ENCODE results near the gene UNC45B. TPM values are rescaled to one million over a fixed set of nuclear protein-coding genes. Genes with fewer than 3 reads are reported as not detected.

Gene UNC45B, protein sequence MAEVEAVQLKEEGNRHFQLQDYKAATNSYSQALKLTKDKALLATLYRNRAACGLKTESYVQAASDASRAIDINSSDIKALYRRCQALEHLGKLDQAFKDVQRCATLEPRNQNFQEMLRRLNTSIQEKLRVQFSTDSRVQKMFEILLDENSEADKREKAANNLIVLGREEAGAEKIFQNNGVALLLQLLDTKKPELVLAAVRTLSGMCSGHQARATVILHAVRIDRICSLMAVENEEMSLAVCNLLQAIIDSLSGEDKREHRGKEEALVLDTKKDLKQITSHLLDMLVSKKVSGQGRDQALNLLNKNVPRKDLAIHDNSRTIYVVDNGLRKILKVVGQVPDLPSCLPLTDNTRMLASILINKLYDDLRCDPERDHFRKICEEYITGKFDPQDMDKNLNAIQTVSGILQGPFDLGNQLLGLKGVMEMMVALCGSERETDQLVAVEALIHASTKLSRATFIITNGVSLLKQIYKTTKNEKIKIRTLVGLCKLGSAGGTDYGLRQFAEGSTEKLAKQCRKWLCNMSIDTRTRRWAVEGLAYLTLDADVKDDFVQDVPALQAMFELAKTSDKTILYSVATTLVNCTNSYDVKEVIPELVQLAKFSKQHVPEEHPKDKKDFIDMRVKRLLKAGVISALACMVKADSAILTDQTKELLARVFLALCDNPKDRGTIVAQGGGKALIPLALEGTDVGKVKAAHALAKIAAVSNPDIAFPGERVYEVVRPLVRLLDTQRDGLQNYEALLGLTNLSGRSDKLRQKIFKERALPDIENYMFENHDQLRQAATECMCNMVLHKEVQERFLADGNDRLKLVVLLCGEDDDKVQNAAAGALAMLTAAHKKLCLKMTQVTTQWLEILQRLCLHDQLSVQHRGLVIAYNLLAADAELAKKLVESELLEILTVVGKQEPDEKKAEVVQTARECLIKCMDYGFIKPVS
- 1 to 10 TPM in 2 of 3 donors, under 1 TPM in 1; 0.78 to 1.4 (median 1.2) TPM for total RNA-seq
- total RNA-seq (2013): 0.90 TPM

DNA sequence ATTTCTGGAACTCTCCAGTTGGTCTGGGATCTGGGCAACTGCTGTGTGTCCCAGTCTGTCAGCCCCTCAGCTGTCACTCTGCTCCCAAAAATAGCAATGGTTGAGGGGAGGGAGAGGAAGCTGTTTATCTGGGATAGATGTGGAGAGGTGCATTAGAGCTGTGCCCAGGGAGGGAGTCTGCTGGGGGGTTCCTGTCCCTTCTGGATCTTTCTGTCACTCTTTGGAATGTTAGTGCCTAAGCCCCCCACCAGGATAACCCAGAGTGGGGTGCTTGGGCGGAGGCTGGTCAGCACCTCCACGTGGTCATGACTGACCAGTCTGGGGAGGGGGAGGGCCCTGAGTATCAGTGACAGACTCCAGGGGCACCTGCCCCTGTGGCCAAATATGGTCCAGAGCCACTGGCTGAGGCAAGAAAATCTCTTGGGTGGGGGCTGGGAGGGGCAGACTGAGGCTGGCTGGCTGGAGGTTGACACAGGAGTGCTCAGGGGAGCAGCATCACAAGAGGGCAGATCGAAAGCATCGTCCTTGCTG lies at the start of gene UNC45B:
UNC45B (plus strand) TSS at position 443 of the 531 bp plus-strand sequence. CDS start 447 bp downstream, outside the sequence.
- Mint-ChIP-seq H3K4me1 (peaks cover under 1 to 1% of the 10 kb centered on the region in 2 donors), H3K36me3 (no peaks in the 10 kb centered on the region), H3K27me3 (ENCODE audit: low read depth in 2 of 2) (no peaks in the 10 kb centered on the region), H3K9me3 (no peaks in the 10 kb centered on the region), H3K27ac (no peak within 1 kb of the TSS), H3K4me3 (no peak within 1 kb of the TSS)
- H3K4me3 ChIP-seq (ENCODE audit: low read length): no peak within 1 kb of the TSS
- DNase-seq (no peak), ATAC-seq (no peak)
- 91% methylated on average over 4 of the region's 4 CpGs for WGBS (ENCODE audit: insufficient coverage)
- TF ChIP-seq, protein P1, sequence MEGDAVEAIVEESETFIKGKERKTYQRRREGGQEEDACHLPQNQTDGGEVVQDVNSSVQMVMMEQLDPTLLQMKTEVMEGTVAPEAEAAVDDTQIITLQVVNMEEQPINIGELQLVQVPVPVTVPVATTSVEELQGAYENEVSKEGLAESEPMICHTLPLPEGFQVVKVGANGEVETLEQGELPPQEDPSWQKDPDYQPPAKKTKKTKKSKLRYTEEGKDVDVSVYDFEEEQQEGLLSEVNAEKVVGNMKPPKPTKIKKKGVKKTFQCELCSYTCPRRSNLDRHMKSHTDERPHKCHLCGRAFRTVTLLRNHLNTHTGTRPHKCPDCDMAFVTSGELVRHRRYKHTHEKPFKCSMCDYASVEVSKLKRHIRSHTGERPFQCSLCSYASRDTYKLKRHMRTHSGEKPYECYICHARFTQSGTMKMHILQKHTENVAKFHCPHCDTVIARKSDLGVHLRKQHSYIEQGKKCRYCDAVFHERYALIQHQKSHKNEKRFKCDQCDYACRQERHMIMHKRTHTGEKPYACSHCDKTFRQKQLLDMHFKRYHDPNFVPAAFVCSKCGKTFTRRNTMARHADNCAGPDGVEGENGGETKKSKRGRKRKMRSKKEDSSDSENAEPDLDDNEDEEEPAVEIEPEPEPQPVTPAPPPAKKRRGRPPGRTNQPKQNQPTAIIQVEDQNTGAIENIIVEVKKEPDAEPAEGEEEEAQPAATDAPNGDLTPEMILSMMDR (IDR thresholded peaks at IDR 0.05): no peak
- no peaks in the 10 kb centered on the region for H3K36me3 ChIP-seq (ENCODE audit: control insufficient read depth, insufficient read depth, low read length)
- H3K4me1 ChIP-seq (ENCODE audit: control insufficient read depth, insufficient read depth, low read length): peaks cover 3% of the 10 kb centered on the region
- H3K27ac ChIP-seq (ENCODE audit: low read length): no peak within 1 kb of the TSS
- no peaks in the 10 kb centered on the region for H3K27me3 ChIP-seq (ENCODE audit: control insufficient read depth, insufficient read depth, low read length)
- no peaks in the 10 kb centered on the region for H3K9me3 ChIP-seq (ENCODE audit: control insufficient read depth, insufficient read depth, low read length)
- intact Hi-C loops (cut with micrococcal nuclease): no loop called here

- peaks cover 32% of the 10 kb centered on the region for H3K36me3 ChIP-seq (ENCODE audit: control insufficient read depth, insufficient read depth, low read length)
- WGBS (ENCODE audit: insufficient coverage): 99% methylated on average over 3 of the region's 3 CpGs
- DNase-seq (no peak), ATAC-seq (no peak)
- intact Hi-C loops (cut with micrococcal nuclease): no loop called here
- H3K4me1 ChIP-seq (ENCODE audit: control insufficient read depth, insufficient read depth, low read length): no peaks in the 10 kb centered on the region
- H3K4me3 Mint-ChIP-seq: no peak overlapping the region
- H3K4me1 Mint-ChIP-seq: no peaks in the 10 kb centered on the region
- no peaks in the 10 kb centered on the region for H3K9me3 ChIP-seq (ENCODE audit: control insufficient read depth, insufficient read depth, low read length)
- H3K27ac Mint-ChIP-seq: peak overlapping the region in 1 of 2 donors; percentile 36
- H3K9me3 Mint-ChIP-seq: no peaks in the 10 kb centered on the region
- no peaks in the 10 kb centered on the region for H3K27me3 ChIP-seq (ENCODE audit: control insufficient read depth, insufficient read depth, low read length)
- H3K4me3 ChIP-seq (ENCODE audit: low read length): no peak overlapping the region
- no peak overlapping the region for H3K27ac ChIP-seq (ENCODE audit: low read length)
- peaks cover 17% of the 10 kb centered on the region for H3K36me3 Mint-ChIP-seq
- H3K27me3 Mint-ChIP-seq (ENCODE audit: low read depth in 2 of 2): no peaks in the 10 kb centered on the region
- TF ChIP-seq, protein P1 (IDR thresholded peaks at IDR 0.05): no peak
These were observed 47.7 kb upstream of the UNC45B start for GRCh38 chr17:35099908-35100307.

DNA sequence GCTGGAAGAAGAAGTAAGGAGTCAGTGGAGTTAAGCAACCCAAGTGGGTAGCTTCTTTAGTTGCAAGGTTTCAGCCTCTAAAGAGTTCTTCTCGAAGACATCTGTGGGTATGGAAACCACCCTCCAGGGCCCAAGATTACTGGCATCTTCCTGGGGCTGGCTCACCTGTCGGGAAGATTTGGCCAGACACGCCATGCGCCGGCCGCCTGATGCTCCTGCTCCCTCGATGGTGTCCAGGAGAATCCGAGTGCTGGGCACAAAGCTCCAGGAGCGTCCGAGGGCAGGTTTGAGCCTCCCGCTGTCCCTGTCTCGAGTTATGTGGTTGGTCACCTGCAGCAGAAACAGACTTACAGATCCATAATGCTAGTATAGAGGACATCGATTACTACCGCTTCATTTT lies 46.6 kb upstream of the UNC45B start:
- DNase-seq: no peak
- Mint-ChIP-seq H3K4me1 (peaks cover 0 to 2% of the 10 kb centered on the region in 2 donors), H3K27ac (no peak overlapping the region), H3K9me3 (no peaks in the 10 kb centered on the region), H3K36me3 (peaks cover 28% of the 10 kb centered on the region), H3K4me3 (no peak overlapping the region), H3K27me3 (ENCODE audit: low read depth in 2 of 2) (no peaks in the 10 kb centered on the region)
- peaks cover 38% of the 10 kb centered on the region for H3K36me3 ChIP-seq (ENCODE audit: control insufficient read depth, insufficient read depth, low read length)
- no peaks in the 10 kb centered on the region for H3K4me1 ChIP-seq (ENCODE audit: control insufficient read depth, insufficient read depth, low read length)
- no peaks in the 10 kb centered on the region for H3K27me3 ChIP-seq (ENCODE audit: control insufficient read depth, insufficient read depth, low read length)
- H3K27ac ChIP-seq (ENCODE audit: low read length): no peak overlapping the region
- TF ChIP-seq, protein P1 (IDR thresholded peaks at IDR 0.05): no peak
- no peaks in the 10 kb centered on the region for H3K9me3 ChIP-seq (ENCODE audit: control insufficient read depth, insufficient read depth, low read length)
- ATAC-seq: no peak
- 98% methylated on average over 14 of the region's 14 CpGs for WGBS (ENCODE audit: insufficient coverage)
- intact Hi-C loops (cut with micrococcal nuclease): no loop called here
- no peak overlapping the region for H3K4me3 ChIP-seq (ENCODE audit: low read length)

Measured in natural killer cell (primary cell).